Endometrium (tissue), 2 donors: ENCODE measurements around the gene RAPGEF1.
A peak's percentile ranks its signal among the peaks of the same experiment; 100 is the strongest.

Experiments used
- FAIRE-seq: peaks from 2 replicates; lab custom pipeline; 2012; peaks lifted over from hg19 to GRCh38; lab: Jason Lieb, UNC
- donor health status: control.
- donor health status: control.

RAPGEF1 gene

DNA sequence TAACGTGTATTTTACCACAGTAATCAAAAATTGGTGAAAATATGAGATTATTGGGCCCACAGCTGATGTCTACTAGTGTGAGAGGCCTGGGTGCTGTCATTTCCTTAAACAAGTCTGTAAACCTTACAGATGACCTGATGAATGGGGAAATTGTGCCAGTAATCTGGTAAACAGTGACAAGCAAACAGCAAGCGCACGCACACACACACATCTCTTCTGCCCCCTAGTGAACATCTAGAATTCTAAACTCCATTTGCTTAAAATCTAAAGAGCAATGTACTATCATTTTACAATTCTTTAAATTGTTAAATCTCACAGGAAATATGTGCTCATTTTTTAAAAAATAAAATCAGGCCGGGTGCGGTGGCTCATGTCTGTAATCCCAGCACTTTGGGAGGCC, 7.5 kb upstream of the RAPGEF1 start:
- peak; percentile 37 for FAIRE-seq

DNA sequence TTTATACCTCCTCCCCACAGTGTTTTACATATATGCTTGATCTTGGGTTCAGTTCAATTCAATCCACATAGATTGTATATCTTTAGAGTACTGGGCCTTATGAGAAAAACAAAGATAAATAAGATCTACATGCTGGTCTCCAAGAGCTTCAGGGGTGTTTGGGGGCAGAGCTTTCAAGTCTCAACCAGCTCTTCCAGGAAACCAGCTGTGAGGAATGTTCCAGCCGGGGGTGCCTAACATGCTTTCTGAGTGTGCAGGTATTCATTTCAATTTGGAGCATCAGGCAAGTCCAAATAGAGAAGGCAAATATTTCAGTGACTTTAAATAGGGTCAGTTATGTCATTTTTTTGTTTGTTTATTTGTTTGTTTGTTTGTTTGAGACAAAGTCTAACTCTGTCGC, 5.7 kb upstream of the RAPGEF1 start:
- FAIRE-seq, result no peak

DNA sequence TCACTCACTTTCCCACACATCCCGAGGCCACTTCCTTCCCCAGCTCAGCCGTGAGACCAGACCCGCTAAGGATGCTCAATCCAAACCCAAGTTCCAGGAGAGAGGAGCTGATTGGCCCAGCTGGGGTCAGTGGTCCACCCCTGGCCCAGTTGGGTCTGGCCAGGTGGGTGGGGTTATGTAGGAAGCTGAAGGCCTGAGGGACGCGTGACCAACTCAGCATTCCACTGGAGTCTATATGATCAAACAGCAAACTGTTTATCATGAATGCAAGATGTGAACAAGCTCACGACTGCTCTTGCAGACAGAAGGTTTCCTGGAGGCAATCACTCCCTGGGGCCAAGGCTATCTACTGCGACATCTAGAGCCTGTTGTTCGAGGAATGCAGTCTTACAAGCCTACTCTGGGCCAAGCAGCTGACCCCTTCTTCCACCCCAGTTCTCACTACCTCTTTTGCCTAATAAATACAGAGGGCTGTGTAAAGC, 4.9 kb upstream of the RAPGEF1 start:
- no peak for FAIRE-seq

DNA sequence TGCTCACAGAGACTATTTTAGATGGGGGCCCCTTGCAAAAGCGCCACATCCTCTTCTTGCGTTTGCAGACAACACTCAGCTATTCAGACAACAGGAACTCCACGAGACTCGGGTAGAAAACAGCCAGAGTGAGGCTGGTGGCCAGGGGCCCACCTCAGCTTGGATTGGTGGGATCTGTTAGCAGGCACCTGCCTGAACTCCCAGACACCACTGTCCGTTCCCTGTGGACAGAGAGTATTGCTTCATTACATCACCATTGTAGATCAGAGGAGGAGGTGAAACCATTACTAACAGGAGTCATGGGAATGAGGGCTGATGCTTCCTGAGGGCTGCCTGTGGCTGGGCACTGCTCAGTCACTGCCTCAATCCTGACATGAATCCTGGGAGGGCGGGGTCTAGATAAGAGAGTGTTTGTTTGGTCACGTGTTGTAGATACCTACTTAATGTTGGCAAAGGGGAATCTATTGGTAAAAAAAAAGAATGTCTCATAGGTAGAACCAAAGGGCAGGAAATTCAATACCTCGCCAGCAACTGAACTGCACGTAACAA, 4.4 kb upstream of the RAPGEF1 start:
- FAIRE-seq, result no peak

DNA sequence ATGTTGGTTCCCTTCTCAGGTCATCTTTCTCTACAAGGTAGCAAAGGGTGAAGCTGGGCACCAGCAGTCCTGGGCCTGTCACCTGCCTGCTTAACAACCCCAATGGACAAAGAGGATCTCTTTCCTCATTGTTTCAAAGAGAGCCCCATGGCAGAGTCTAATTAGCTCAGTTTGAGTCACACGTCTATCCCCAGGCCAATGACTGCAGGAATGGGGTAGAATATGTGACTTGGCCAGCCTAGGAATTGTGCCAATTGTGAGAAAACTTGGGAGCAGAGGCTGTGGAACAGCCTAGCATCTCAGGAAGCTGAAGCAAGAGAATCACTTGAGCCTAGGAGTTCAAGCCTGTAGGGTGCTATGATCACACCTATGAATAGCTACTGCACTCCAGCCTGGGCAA, 3.6 kb upstream of the RAPGEF1 start:
- FAIRE-seq, result no peak

DNA sequence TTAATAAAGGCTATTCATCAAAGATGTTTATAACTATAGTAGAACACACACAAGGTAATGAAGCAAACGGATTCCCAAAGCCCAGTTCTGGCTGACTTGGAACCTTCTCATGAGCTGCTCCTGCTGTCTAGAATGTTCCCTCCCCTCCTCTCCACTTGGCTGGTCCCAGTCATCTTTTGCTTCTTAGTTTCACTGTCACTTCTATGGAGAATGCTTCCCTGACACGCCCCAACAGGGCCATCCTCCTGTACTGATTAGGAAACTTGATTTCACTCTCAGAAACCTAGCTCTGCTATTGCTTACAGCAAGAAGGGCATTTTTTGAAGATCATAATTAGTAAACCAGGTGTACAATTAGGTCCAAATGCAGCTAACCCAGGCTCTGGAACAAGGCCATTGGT, 3.2 kb upstream of the RAPGEF1 start:
- no peak for FAIRE-seq

DNA sequence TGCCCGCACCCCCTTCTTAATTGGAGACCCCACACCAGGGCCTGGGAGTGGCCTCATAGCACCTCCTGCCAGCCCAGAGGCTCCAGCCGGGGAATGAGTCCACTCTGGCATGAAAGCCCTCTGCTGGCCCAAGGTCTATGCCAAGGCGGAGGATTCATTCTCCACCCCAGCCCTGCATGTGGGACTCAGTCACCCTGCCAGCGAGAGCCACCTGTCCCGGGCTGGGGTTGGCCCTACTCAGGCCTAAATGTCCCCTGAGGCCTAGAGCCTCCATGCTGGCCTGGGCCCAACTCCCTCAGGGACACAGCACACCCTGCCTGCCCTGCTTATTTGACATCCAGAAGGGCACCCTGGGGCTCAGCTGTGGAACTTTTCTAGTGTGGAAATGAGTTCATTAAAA, 1.0 kb upstream of the RAPGEF1 start:
- no peak for FAIRE-seq

DNA sequence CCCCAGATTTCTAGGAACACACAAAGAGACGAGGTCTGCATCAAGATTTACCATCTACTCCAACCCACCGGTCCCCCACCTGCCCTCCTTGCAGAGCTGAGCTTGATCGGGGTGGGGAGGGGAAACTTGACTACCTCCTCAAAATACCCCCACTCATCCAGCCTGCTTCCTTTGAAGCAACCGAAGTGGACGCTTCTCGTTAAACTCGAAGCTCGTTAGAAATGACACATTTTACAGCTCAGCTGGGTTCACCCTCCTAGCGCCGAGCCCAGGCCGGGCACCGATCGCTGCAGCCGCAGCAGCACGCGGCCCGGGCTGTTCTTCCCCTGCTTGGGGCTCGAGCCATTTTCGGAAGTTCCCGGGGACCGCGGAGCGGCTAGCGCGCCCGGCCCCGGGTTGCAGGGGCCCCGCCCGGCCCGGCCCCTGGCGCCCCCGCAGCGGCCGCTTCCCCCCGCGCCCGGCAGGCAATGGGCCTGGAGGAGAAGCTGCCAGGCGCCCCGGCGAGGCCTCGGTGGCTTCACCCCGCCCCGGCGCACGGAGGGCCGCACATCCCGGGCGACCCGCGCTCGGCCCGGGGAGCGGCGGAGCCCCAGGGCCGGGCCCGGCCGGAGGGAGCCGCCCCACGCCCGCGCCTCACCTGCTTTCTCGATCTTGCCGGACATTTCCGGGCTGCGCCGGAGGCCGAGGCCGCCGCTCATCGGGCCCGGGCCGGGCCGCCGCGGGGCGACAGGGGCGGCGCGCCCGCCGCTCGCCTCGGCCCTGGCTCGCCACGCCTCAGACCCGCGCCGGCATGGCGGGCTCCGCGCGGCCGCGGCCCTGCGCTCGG, 530 bp downstream of the RAPGEF1 start:
- no peak for FAIRE-seq

DNA sequence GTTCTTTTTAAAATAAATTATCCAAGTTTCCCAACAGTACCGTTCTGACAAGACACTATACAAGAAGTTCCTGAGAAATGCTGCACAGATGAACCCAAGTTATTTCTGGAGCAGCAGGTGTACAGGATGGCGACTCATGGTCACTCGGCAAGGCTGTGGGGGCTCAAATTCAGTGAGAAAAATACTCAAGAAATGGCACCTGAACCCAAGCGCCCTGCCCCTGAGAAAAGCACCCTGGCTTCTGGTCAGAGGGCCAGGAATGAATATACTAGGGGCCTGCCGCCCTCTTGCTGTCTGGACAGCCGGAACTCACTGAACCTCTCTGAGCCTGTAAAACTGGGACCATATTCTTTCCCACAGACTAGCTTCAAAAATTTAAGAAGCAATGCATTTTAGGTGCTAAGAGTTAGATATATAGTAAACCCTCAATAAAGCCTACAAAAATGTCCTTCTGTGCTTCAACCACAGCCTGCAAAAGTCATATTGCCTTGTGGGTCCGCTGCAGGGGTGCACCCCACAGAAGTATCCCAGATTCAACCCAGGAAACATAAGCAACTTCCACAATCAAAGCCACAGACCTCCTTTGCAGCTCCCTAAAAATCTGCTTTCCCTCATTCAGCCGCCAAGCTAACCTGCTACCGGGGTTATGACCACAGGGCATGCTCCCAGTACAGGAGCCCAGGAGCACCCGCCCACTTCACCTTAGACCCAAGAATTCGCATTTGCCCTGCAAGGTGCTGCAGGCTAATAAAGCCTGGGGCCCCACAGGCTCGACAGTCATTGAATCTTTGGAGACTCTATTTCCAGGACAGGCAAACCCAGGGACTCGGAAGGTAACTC, 1.4 kb downstream of the RAPGEF1 start:
- FAIRE-seq, result no peak

DNA sequence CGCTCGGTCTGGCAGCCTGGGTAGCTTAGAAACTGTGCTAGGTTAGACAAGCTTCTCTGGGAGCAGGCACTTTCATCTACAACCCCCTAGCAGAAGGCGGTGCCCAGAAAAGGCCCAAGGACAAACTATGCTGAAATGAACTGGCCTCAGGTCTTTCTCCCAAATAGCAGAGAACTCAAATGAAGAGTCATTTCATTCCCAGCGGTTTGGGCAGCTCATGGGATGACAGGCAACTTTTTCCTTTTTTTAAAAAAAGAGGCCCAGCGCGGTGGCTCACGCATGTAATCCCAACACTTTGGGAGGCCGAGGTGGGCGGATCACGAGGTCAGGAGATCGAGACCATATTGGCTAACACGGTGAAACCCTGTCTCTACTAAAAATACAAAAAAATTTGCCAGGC, 2.5 kb downstream of the RAPGEF1 start:
- no peak for FAIRE-seq

DNA sequence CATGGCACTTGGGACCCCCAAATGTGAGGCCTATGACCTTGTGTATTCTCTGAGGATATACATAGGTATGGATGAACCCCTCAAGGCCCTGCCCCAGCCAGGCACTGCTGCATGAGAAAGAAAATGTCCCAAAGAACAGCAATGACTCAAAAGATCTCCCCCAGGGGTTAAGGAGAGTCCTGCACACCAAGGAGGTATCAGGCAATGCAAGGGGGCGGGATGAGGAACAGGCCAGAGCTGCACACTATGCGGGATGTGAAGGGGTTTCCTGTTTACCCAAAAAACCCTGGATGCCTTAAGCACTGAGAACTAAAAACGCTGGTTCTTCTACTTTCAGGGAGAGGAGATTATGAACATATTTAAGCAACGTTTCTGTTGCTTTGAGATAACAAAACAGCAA, 3.4 kb downstream of the RAPGEF1 start:
- no peak for FAIRE-seq

DNA sequence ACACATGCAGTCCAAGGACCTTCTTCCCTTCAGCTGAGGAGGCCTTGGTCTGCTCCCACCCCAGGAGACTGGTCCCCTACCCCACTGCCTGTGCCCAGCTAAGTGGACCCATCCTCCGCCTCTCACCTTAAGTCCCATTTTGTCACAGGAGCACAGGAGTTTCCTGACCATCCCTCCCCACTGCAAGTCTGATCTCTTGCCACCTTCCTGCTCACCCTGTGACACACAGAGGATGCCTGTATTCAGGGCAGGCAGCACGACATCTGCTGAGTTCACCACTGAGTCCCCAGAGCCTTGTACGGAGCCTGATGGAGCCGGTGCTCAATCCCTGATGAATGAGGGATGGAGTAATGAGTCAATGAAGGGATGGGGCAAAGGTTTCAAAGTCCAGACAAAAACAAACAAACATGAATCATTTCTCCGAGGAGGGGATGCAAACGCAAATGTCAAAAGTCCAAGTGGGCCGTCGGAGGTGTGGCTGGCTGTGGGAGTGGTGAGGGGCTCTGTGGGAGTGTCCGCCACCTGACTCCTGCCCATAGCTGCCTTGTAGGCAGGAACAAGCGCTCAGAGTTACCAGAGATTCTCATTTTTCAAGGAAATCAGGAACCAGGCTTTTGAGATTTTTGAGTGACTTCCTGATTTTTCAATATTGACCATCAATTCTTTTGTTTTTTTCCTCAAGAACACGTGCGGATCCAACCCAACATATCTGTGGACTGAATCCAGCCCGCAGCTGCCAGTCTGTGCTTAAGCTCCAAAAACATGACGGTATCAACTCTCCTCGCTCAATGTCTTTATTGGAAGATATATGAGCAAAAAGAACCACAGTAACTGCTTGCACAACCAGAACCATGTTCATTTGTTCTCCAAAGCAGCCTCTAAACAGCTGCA, 4.4 kb downstream of the RAPGEF1 start:
- FAIRE-seq, result no peak

DNA sequence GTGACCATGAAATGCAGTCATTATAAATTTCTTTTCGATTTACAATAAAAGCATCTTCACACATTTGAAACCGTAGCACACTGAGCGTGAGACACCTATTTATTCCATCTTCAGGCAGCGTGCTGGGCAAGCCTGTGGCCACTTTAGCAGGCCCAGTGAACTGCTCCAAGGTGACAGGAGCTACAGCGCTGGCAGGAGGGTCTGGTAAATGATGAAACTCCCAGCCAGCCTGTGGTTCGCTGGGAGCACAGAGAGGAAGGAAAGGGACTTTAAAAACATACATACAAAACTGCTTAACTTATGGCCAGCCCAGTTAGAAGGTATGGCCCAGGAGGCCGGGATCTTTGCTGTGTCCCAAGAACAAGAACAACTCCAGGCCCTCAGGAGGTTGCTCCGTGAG, 5.1 kb downstream of the RAPGEF1 start:
- FAIRE-seq, result no peak

DNA sequence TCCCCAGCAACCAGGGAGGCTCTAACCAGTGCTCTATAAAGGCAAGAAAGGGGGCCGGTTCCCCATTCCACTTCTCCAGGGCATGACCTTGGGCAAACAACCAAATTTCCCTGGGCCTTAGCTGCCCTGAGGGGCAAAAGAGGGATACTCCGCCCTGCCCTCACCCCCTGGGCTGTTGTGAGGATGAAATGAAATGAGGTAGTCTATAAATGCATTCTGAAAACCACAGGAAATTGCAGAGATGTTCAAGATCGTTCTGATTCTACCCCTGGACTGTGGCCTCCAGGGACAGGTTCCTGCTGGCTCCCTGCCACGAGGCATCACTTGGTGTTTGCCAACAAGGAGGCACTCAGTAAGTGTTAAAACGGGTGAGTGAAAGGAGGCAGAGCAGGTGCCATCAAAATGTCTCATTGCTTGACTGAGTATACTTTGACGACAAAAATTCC, 5.7 kb downstream of the RAPGEF1 start:
- no peak for FAIRE-seq

DNA sequence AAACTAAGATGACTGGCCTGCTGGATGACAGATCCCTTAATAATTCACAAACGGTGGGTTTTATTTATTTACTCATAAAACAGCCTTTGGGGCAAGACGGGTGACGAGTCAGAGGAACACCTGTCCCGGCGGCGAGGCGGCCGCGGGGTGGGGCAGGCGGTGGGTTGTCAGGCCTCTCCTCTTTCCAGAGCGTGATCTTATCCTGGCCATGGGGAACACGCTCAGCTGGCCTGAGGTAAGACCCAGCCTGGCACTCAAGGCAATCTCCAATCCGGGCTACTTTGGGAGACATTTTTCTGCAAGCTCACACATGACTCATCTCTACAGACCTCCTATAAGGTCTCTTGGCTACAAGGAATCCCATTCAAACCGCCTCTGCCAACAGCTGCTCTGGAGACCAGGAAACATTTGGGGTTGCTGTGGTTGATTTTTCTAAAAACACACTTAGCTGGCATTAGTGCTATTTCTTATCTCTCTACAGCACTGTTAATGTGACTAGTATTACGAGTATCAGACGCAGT, 6.3 kb downstream of the RAPGEF1 start:
- no peak for FAIRE-seq

DNA sequence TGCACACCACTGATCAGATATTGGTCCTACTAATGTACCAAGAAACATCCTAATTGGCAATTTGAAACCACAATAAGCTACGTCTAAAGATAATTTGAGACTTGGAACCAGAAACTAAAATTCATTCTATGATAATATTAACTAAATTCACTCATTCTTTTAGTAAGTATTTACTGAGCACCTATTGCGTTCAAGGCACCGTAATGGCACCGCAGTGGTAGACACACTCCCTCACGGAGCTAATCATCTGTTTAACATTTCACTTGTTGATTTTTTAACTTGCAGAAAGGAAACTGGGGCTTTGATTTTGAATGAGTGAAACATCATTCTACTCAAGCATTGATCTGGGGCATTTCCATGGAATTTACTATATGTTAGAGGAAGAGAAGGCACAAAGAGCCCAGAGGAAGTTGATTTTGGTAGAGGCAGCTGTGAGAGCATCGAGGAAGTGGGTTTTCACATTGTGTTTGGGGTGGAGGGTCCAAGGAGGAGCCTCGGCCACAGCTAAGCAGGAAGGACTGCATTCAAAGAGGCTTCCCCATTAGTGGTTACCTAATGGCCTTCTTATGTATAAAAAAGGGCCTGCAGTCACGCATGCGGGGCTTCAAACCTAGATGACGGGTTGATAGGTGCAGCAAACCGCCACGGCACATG, 7.1 kb downstream of the RAPGEF1 start:
- no peak for FAIRE-seq

DNA sequence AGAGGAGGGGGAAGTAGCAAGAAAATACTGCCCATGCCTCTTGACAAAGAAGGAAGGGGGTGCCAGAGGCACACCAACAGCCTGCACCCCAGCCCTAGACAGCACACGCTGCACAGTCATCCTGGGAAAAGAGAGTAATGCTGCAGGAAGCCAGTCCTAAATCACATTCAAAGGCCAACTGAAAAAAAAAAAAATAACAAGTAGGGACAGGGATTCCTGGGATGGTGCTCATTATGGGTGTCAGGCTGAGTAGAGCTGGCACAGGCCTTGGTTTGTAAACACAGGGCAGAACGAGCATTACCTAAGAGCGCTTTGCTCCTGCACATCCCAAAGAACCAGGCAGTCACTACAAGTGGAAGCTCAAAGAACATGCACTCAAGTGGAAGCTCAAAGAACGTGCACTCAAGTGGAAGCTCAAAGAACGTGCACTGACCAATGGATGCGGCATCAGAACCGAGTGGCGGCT, 7.8 kb downstream of the RAPGEF1 start:
- FAIRE-seq, result no peak

DNA sequence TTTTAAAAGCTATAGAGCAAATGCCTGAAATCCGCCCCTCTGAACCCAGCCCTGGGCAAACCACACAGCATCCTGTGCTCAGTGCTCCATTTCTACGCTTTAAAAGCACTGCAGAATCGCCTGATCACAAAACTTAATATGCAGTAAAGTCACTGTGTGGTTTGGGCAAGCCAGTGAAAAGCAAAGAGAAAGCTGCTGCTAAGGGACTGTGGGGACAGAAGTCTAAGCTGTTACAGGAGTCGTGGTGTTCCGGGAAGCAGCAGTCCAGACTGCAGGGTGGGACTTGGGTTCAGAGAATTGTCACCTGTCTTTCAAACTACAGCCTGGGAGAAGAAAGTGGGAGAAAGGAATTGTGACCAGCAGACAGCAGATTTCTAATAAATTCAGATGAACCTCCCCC, 8.2 kb downstream of the RAPGEF1 start:
- no peak for FAIRE-seq

DNA sequence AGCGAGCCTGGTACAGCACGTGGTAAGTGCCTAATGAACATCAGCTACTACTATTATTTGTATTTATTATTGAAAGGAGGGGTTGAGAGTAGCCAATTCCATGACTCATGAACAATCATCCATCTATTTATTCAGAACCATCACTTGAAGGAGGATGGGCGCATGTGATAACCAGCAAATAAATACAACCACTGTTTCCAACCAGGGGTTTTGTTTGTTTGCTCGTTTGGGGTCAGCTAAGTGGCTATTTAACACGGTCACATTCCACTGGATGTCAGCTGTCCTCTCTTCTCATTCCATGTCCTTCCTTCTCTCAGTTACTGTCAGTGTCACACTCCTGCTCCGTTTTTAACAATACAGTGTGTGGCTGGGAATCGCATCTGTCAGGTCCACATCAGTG, 8.6 kb downstream of the RAPGEF1 start:
- FAIRE-seq, result no peak

DNA sequence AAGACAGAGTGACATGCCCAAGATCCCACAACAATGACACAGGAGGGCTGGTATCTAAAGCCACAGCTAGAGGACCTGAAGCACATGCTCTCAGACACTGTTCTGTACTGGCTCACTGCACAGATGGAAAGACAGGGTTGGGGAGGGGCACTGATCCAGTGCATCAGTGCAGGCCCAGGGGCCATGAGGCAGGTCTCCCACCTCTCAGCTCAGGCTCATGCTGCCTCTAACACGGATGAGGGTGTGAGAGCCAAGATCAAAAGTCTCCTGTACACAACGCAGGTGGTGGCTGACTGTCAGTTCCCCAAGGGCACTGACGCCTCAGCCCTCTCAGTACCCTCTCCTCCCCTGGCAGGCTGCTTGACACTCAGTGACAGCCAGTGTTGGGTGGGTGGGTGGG, 10.9 kb downstream of the RAPGEF1 start:
- no peak for FAIRE-seq

DNA sequence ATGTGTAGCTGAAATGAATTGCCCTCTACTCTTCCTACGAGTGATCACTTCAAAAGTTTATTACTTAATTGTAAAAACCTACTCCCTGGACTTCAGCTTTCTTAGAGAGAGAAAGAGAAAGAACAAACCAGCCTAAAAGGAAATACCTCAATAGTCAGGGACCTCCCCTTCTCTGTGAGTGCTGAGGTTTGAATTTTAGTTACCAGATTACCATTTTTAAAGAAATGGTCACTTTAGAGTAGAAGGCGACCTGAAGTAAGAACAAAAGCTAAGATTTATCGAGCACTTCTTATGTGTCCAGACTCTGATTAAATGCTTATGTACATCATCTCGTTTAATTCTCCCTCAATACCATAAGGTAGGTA, 11.3 kb downstream of the RAPGEF1 start:
- no peak for FAIRE-seq
